Sigmoid colon (tissue), 7 donors: ENCODE data around the gene EMC8. TPM values are rescaled to one million over a fixed set of nuclear protein-coding genes. Genes with fewer than 3 reads are reported as not detected.

Source experiments
- DNase-seq: peaks from one replicate; pipeline ENCODE4 v3.0.0-alpha.2; 2019
- H3K27ac ChIP-seq, 4 donors: fragments of 200-600 bp; sonication (generic); one replicate each; pipeline ENCODE4 v1.5.1; 2016 to 2019; ENCODE audit warnings: mild to moderate bottlenecking in 1 of 4
- H3K27me3 ChIP-seq, 3 donors: fragments of 200-600 bp; sonication (generic); one replicate each; pipeline ENCODE4 v1.5.1; 2019; ENCODE audit warnings: mild to moderate bottlenecking in 1 of 3
- H3K36me3 ChIP-seq, 4 donors: fragments of 200-600 bp; sonication (generic); one replicate each; pipeline ENCODE4 v1.5.1; 2016 to 2019
- H3K4me1 ChIP-seq, 4 donors: fragments of 200-600 bp; sonication (generic); one replicate each; pipeline ENCODE4 v1.5.1; 2017 to 2019
- H3K4me3 ChIP-seq, 4 donors: fragments of 200-600 bp; sonication (generic); one replicate each; pipeline ENCODE4 v1.5.1; 2017 to 2019; ENCODE audit warnings: mild to moderate bottlenecking in 2 of 4, moderate library complexity in 1 of 4
- H3K9me3 ChIP-seq, 4 donors: fragments of 200-600 bp in 3 of 4; sonication (generic) in 3 of 4; one replicate each; pipeline versions ENCODE4 v1.5.1 to v1.6.1; 2013 to 2019
- CTCF ChIP-seq, 4 experiments: fragments of 450-650 bp in 3 of 4; fragments of 200-600 bp in 1 of 4; IDR thresholded peaks; one replicate each; pipeline ENCODE4 v1.5.1; 2016 to 2019; ENCODE audit warnings: antibody characterized with exemption in 4 of 4, mild to moderate bottlenecking in 3 of 4, moderate library complexity in 2 of 4
- EP300 ChIP-seq, 4 donors: sonication (generic); formaldehyde crosslinking; IDR thresholded peaks; one replicate each; pipeline ENCODE4 v1.6.1; 2017; ENCODE audit warnings: antibody characterized with exemption in 4 of 4
- POLR2A ChIP-seq, 2 donors: fragments of 450-650 bp; IDR thresholded peaks; one replicate each; pipeline ENCODE4 v1.6.1; 2016; ENCODE audit warnings: antibody characterized with exemption in 2 of 2, mild to moderate bottlenecking in 2 of 2, moderate library complexity in 2 of 2
- POLR2AphosphoS5 ChIP-seq, 4 donors: sonication (generic); formaldehyde crosslinking; IDR thresholded peaks; one replicate each; pipeline ENCODE4 v1.6.1; 2017; ENCODE audit warnings: antibody characterized with exemption in 4 of 4
- WGBS, 2 donors: extraction: QIAGEN DNeasy Blood & Tissue Kit; methylation state at CpG; one replicate each; pipeline ENCODE4 v1.1.7; 2013; 5-methylcytosine and 5-hydroxymethylcytosine counted together
- intact Hi-C: fragments of 100-400 bp; cut with DNase I; formaldehyde crosslinking; loops from one replicate; pipeline ENCODE4 v1.15.1; 2023
- polyA plus RNA-seq, 3 donors: library from polyadenylated mRNA; stranded (reverse); fragments of 200-250 nt; gene quantifications; one replicate each; pipeline ENCODE4 v1.2.3, GENCODE V29; 2013
- total RNA-seq, 4 donors: library from RNA; depleted of rRNA; stranded (reverse); fragments of >200 nt; gene quantifications; one replicate each; pipeline ENCODE4 v1.1.0, GENCODE V29; 2016
- donor health status: healthy with polysubstance abuse.
- donor health status: Bipolar disorder and iron deficiency.
- donor health status: healthy.

Gene EMC8
- total and polyA plus RNA-seq, 7 donors, result 13.8 to 38.8 (median 23.7) TPM

GRCh38 chr16:85822145-85822544, 22.8 kb upstream of the EMC8 start:
- Histone ChIP-seq H3K4me3 (no peak overlapping the region), H3K27me3 (peaks cover 0 to 8% (median 4%) of the 10 kb centered on the region in 3 donors), H3K27ac (no peak overlapping the region), H3K36me3 (no peaks in the 10 kb centered on the region), H3K9me3 (no peaks in the 10 kb centered on the region), H3K4me1 (peaks cover 0 to 10% (median 0%) of the 10 kb centered on the region in 4 donors)
- WGBS, 2 donors, result 89 to 91% methylated on average over 12 of the region's 12 CpGs
- intact Hi-C loops, result no loop called here
- peak; percentile 49 for DNase-seq
- no peak for TF ChIP-seq EP300 (IDR thresholded peaks at IDR 0.05)
- no peak for TF ChIP-seq POLR2A (IDR thresholded peaks at IDR 0.05)
- no peak for TF ChIP-seq POLR2AphosphoS5 (IDR thresholded peaks at IDR 0.05)
- no peak for TF ChIP-seq CTCF (IDR thresholded peaks at IDR 0.05)

- Histone ChIP-seq H3K4me3 (no peak overlapping the region), H3K36me3 (no peaks in the 10 kb centered on the region), H3K27me3 (peaks cover 0 to 8% (median 4%) of the 10 kb centered on the region in 3 donors), H3K9me3 (no peaks in the 10 kb centered on the region), H3K27ac (no peak overlapping the region), H3K4me1 (peaks cover 0 to 10% (median 0%) of the 10 kb centered on the region in 4 donors)
- DNase-seq, result peak; percentile 89
- intact Hi-C loops, result loop anchor here (1.0 kb wide), 2 partner anchors 167 to 195 kb away; no protein-coding TSS in a partner anchor
- peak; percentile 94 to 99 (median 98) for TF ChIP-seq CTCF (IDR thresholded peaks at IDR 0.05)
- TF ChIP-seq POLR2A (IDR thresholded peaks at IDR 0.05), result no peak
- peak in 1 of 4 donors; percentile 36 for TF ChIP-seq POLR2AphosphoS5 (IDR thresholded peaks at IDR 0.05)
- WGBS, 2 donors, result 12 to 14% methylated on average over 27 of the region's 27 CpGs
Observed at GRCh38 chr16:85821390-85822135, 22.2 kb upstream of the EMC8 start.

GRCh38 chr16:85820604-85821372, 21.4 kb upstream of the EMC8 start:
- Histone ChIP-seq H3K4me3 (no peak overlapping the region), H3K27me3 (peaks cover 0 to 14% (median 4%) of the 10 kb centered on the region in 3 donors), H3K9me3 (no peaks in the 10 kb centered on the region), H3K27ac (no peak overlapping the region), H3K4me1 (peaks cover 0 to 10% (median 0%) of the 10 kb centered on the region in 4 donors), H3K36me3 (no peaks in the 10 kb centered on the region)
- WGBS, 2 donors, result 59 to 73% methylated on average over 22 of the region's 22 CpGs
- TF ChIP-seq CTCF (IDR thresholded peaks at IDR 0.05) (no peak), EP300 (IDR thresholded peaks at IDR 0.05) (no peak), POLR2AphosphoS5 (IDR thresholded peaks at IDR 0.05) (no peak), POLR2A (IDR thresholded peaks at IDR 0.05) (no peak)
- DNase-seq, result peak; percentile 56
- intact Hi-C loops, result loop anchor here (1.0 kb wide), 2 partner anchors 168 to 196 kb away; no protein-coding TSS in a partner anchor

GRCh38 chr16:85819771-85820170, 20.4 kb upstream of the EMC8 start:
- Histone ChIP-seq H3K9me3 (no peaks in the 10 kb centered on the region), H3K36me3 (no peaks in the 10 kb centered on the region), H3K4me3 (no peak overlapping the region), H3K27me3 (peaks cover 0 to 14% (median 4%) of the 10 kb centered on the region in 3 donors), H3K27ac (no peak overlapping the region), H3K4me1 (peaks cover 0 to 10% (median 0%) of the 10 kb centered on the region in 4 donors)
- peak; percentile 64 for DNase-seq
- no peak for TF ChIP-seq CTCF (IDR thresholded peaks at IDR 0.05)
- TF ChIP-seq POLR2A (IDR thresholded peaks at IDR 0.05), result no peak
- TF ChIP-seq POLR2AphosphoS5 (IDR thresholded peaks at IDR 0.05), result no peak
- no peak for TF ChIP-seq EP300 (IDR thresholded peaks at IDR 0.05)
- intact Hi-C loops, result loop anchor here (2.0 kb wide), 1 partner anchor 701 kb away; no protein-coding TSS in a partner anchor
- WGBS, 2 donors, result 70 to 76% methylated on average over 6 of the region's 6 CpGs
